GM21367 (cell line): ENCODE measurements around the gene ADCY10.

Source experiments
- ATAC-seq: cut with Tn5 transposase; IDR thresholded peaks from one replicate; pipeline ENCODE4 v1.9.1; 2021; ENCODE audit not compliant: unreplicated experiment

The ADCY10 gene

GRCh38 chr1:167784876-167785550 lies 128.9 kb downstream of the ADCY10 start:
- ATAC-seq, result no peak

- no peak for ATAC-seq
These were observed 131.0 kb downstream of the ADCY10 start for GRCh38 chr1:167782946-167783345.

GRCh38 chr1:167781558-167781957 lies 132.4 kb downstream of the ADCY10 start:
- ATAC-seq, result no peak

- ATAC-seq, result no peak
These were observed 136.7 kb downstream of the ADCY10 start for GRCh38 chr1:167777269-167777650.

GRCh38 chr1:167776616-167777268 lies 137.2 kb downstream of the ADCY10 start:
- no peak for ATAC-seq

- ATAC-seq, result no peak
These were observed 137.8 kb downstream of the ADCY10 start for GRCh38 chr1:167776151-167776550.

- no peak for ATAC-seq
These were observed 138.8 kb downstream of the ADCY10 start for GRCh38 chr1:167775178-167775577.

- no peak for ATAC-seq
These were observed 139.2 kb downstream of the ADCY10 start for GRCh38 chr1:167774710-167775109.

GRCh38 chr1:167773516-167773915 lies 140.4 kb downstream of the ADCY10 start:
- ATAC-seq, result no peak

GRCh38 chr1:167772436-167772835 lies 141.5 kb downstream of the ADCY10 start:
- no peak for ATAC-seq

- no peak for ATAC-seq
These were observed 143.8 kb downstream of the ADCY10 start for GRCh38 chr1:167770127-167770526.

GRCh38 chr1:167767761-167768160 lies 146.2 kb downstream of the ADCY10 start:
- ATAC-seq, result no peak

GRCh38 chr1:167766538-167766937 lies 147.4 kb downstream of the ADCY10 start:
- no peak for ATAC-seq

- ATAC-seq, result no peak
These were observed 148.4 kb downstream of the ADCY10 start for GRCh38 chr1:167765496-167765895.

- ATAC-seq, result no peak
These were observed 149.2 kb downstream of the ADCY10 start for GRCh38 chr1:167764458-167765330.

- ATAC-seq, result no peak
These were observed 150.3 kb downstream of the ADCY10 start for GRCh38 chr1:167763525-167764220.

- ATAC-seq, result no peak
These were observed 151.7 kb downstream of the ADCY10 start for GRCh38 chr1:167762061-167762746.

GRCh38 chr1:167761400-167761799 lies 152.5 kb downstream of the ADCY10 start:
- ATAC-seq, result no peak
